ENCODE measurements around the gene ZNF444. TPM values are rescaled to one million over a fixed set of nuclear protein-coding genes. Genes with fewer than 3 reads are reported as not detected.

ZNF444 gene
- total RNA-seq, 2 donors from 2014 or later: 50.2 to 58.8 TPM

DNA sequence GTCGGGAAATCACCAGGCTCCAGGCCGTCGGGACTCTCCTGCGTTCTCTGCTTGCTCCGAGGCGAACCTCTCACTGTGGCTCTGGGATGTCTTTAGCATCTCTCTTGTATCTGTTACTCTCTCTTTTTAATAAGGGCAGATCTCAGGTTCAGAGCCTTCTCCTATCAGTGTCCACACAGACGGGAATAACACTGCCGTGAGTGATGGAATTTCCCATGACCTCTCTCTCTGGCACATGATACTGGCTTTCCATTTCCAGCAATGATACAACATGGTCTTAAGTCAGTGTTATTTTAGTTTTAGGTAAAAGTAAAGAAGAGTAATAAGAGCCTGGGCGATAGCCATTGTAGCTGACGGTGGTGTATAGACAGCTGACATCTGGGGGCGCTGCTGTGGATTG lies 9.3 kb downstream of the ZNF444 start:
- Histone ChIP-seq H3K36me3 (ENCODE audit: control insufficient read depth, insufficient read depth, low read length) (peaks cover 21% of the 10 kb centered on the region), H3K27me3 (ENCODE audit: control insufficient read depth, insufficient read depth, low read length, poor library complexity, severe bottlenecking) (no peaks in the 10 kb centered on the region), H3K9me3 (ENCODE audit: control insufficient read depth, low read length) (no peaks in the 10 kb centered on the region), H3K27ac (ENCODE audit: low read depth, low read length) (no peak overlapping the region), H3K4me1 (ENCODE audit: control insufficient read depth, insufficient read depth, low read length) (no peaks in the 10 kb centered on the region), H3K9ac (ENCODE audit: extremely low read depth, low read length, poor library complexity, severe bottlenecking) (no peak overlapping the region), H3K4me3 (ENCODE audit: low read length) (no peak overlapping the region)
- TF ChIP-seq, protein P1, sequence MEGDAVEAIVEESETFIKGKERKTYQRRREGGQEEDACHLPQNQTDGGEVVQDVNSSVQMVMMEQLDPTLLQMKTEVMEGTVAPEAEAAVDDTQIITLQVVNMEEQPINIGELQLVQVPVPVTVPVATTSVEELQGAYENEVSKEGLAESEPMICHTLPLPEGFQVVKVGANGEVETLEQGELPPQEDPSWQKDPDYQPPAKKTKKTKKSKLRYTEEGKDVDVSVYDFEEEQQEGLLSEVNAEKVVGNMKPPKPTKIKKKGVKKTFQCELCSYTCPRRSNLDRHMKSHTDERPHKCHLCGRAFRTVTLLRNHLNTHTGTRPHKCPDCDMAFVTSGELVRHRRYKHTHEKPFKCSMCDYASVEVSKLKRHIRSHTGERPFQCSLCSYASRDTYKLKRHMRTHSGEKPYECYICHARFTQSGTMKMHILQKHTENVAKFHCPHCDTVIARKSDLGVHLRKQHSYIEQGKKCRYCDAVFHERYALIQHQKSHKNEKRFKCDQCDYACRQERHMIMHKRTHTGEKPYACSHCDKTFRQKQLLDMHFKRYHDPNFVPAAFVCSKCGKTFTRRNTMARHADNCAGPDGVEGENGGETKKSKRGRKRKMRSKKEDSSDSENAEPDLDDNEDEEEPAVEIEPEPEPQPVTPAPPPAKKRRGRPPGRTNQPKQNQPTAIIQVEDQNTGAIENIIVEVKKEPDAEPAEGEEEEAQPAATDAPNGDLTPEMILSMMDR (conservative IDR thresholded peaks at IDR 0.05): no peak
- Mint-ChIP-seq H3K4me3 (no peak overlapping the region), H3K36me3 (ENCODE audit: low read depth) (peaks cover 46% of the 10 kb centered on the region), H3K9me3 (no peaks in the 10 kb centered on the region), H3K27ac (no peak overlapping the region), H3K4me1 (peaks cover 16% of the 10 kb centered on the region), H3K27me3 (ENCODE audit: insufficient read depth) (no peaks in the 10 kb centered on the region)
- no peak for DNase-seq
- WGBS, 2 experiments (ENCODE audit: insufficient coverage in 1 of 2, insufficient read length in 1 of 2): 95 to 97% methylated on average over 8 to 10 of the region's 11 CpGs

DNA sequence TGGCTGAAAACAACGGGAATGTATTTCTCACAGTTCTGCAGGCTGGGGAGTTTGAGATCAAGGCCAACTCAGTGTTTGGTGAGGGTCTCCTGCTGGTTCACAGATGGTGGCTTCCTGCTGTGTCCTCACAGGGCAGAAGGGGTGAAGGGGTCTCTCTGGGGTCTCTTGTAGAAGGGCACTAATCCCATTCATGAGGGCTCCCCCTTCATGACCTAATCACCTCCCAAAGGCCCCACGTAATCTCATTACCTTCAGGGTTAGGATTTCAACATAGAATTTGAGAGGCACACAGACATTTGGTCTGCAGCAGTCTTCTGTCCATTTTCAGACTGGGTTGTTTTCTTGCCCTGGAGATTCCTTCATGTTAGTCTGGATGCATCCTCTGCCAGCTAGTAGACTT lies 11.6 kb downstream of the ZNF444 start:
- no peaks in the 10 kb centered on the region for H3K4me1 ChIP-seq (ENCODE audit: control insufficient read depth, insufficient read depth, low read length)
- no peak for DNase-seq

GRCh38 chr19:56153507-56153906 lies 12.4 kb downstream of the ZNF444 start:
- WGBS, 2 experiments (ENCODE audit: insufficient coverage in 1 of 2, insufficient read length in 1 of 2): 19 to 42% methylated on average over 6 of the region's 6 CpGs
- H3K27me3 Mint-ChIP-seq (ENCODE audit: insufficient read depth): no peaks in the 10 kb centered on the region
- peaks cover 16% of the 10 kb centered on the region for H3K4me1 Mint-ChIP-seq
- peaks cover 28% of the 10 kb centered on the region for H3K36me3 ChIP-seq (ENCODE audit: control insufficient read depth, insufficient read depth, low read length)
- H3K4me3 ChIP-seq (ENCODE audit: low read length): no peak overlapping the region
- peak; percentile 88 for DNase-seq
- H3K36me3 Mint-ChIP-seq (ENCODE audit: low read depth): peaks cover 48% of the 10 kb centered on the region
- H3K9me3 ChIP-seq (ENCODE audit: control insufficient read depth, low read length): no peaks in the 10 kb centered on the region
- no peak overlapping the region for H3K4me3 Mint-ChIP-seq
- no peaks in the 10 kb centered on the region for H3K9me3 Mint-ChIP-seq
- H3K27ac Mint-ChIP-seq: peak overlapping the region; percentile 60
- H3K27ac ChIP-seq (ENCODE audit: low read depth, low read length): peak overlapping the region; percentile 5
- H3K27me3 ChIP-seq (ENCODE audit: control insufficient read depth, insufficient read depth, low read length, poor library complexity, severe bottlenecking): no peaks in the 10 kb centered on the region
- H3K4me1 ChIP-seq (ENCODE audit: control insufficient read depth, insufficient read depth, low read length): no peaks in the 10 kb centered on the region
- TF ChIP-seq, protein P1 (conservative IDR thresholded peaks at IDR 0.05): no peak
- H3K9ac ChIP-seq (ENCODE audit: extremely low read depth, low read length, poor library complexity, severe bottlenecking): no peak overlapping the region

More for the DNA sequence above, 11.6 kb downstream of the ZNF444 start:
- Histone ChIP-seq H3K9ac (ENCODE audit: extremely low read depth, low read length, poor library complexity, severe bottlenecking) (no peak overlapping the region), H3K27me3 (ENCODE audit: control insufficient read depth, insufficient read depth, low read length, poor library complexity, severe bottlenecking) (no peaks in the 10 kb centered on the region), H3K27ac (ENCODE audit: low read depth, low read length) (peak overlapping the region; percentile 5), H3K36me3 (ENCODE audit: control insufficient read depth, insufficient read depth, low read length) (peaks cover 30% of the 10 kb centered on the region), H3K4me3 (ENCODE audit: low read length) (no peak overlapping the region), H3K9me3 (ENCODE audit: control insufficient read depth, low read length) (no peaks in the 10 kb centered on the region)
- Mint-ChIP-seq H3K27ac (peak overlapping the region; percentile 64), H3K27me3 (ENCODE audit: insufficient read depth) (no peaks in the 10 kb centered on the region), H3K4me3 (no peak overlapping the region), H3K4me1 (peaks cover 16% of the 10 kb centered on the region), H3K36me3 (ENCODE audit: low read depth) (peaks cover 56% of the 10 kb centered on the region), H3K9me3 (no peaks in the 10 kb centered on the region)
- 93% methylated on average over 2 of the region's 2 CpGs for WGBS, 2 experiments (ENCODE audit: insufficient coverage in 1 of 2, insufficient read length in 1 of 2)
- TF ChIP-seq, protein P1 (conservative IDR thresholded peaks at IDR 0.05): no peak
